Effector memory CD4-positive, alpha-beta T cell (primary cell): ENCODE results near the gene TPP1.
A peak's percentile ranks its signal among the peaks of the same experiment; 100 is the strongest.

Source experiments
- DNase-seq, 3 donors: peaks; one replicate each; pipeline ENCODE4 v3.0.0-alpha.2; 2020
- H3K27ac ChIP-seq: 2 replicates; pipeline ENCODE4 v1.7.0; 2013; ENCODE audit warnings: mild to moderate bottlenecking, low read length, moderate library complexity; ENCODE audit not compliant: insufficient read depth, poor library complexity, severe bottlenecking
- H3K27me3 ChIP-seq: replicated peaks from 2 replicates; pipeline ENCODE4 v1.7.0; 2013; ENCODE audit warnings: mild to moderate bottlenecking, low read length; ENCODE audit not compliant: insufficient read depth, control insufficient read depth, poor library complexity, severe bottlenecking
- H3K36me3 ChIP-seq: 2 replicates; pipeline ENCODE4 v1.7.0; 2013; ENCODE audit warnings: mild to moderate bottlenecking, low read length, moderate library complexity; ENCODE audit not compliant: control insufficient read depth, insufficient read depth
- H3K4me1 ChIP-seq: 2 replicates; pipeline ENCODE4 v1.7.0; 2013; ENCODE audit warnings: low read length, mild to moderate bottlenecking; ENCODE audit not compliant: control insufficient read depth, insufficient read depth, poor library complexity, severe bottlenecking
- H3K4me3 ChIP-seq: 2 replicates; pipeline ENCODE4 v1.7.0; 2013; ENCODE audit warnings: low read length, low read depth, mild to moderate bottlenecking; ENCODE audit not compliant: insufficient read depth, poor library complexity, severe bottlenecking
- H3K9me3 ChIP-seq: 2 replicates; pipeline ENCODE4 v1.7.0; 2013; ENCODE audit warnings: mild to moderate bottlenecking, low read length, moderate library complexity; ENCODE audit not compliant: control insufficient read depth
- total RNA-seq, 3 donors: gene quantifications; one replicate each; lab custom pipeline; 2026; lab: John Stamatoyannopoulos, UW

TPP1 gene
- total RNA-seq: 15.2 to 48.4 (median 28.5) reads per million in 3 donors

GRCh38 chr11:6619004-6619745, at the start of gene TPP1:
TPP1 (minus strand) TSS chr11:6619422; CDS start chr11:6619400, 22 bp downstream.
- peaks cover 21% of the 10 kb centered on the region for H3K4me1 ChIP-seq
- peak within 1 kb of the TSS; percentile 85 for H3K27ac ChIP-seq
- no peaks in the 10 kb centered on the region for H3K9me3 ChIP-seq
- peak; percentile 83 to 88 (median 86) for DNase-seq
- H3K27me3 ChIP-seq: no peaks in the 10 kb centered on the region
- peak within 1 kb of the TSS; percentile 78 for H3K4me3 ChIP-seq
- peaks cover 6% of the 10 kb centered on the region for H3K36me3 ChIP-seq

GRCh38 chr11:6667733-6668374, 48.6 kb upstream of the TPP1 start:
- peak; percentile 21 to 35 (median 34) for DNase-seq

GRCh38 chr11:6666302-6667183, 47.3 kb upstream of the TPP1 start:
- no peaks in the 10 kb centered on the region for H3K27me3 ChIP-seq
- no peaks in the 10 kb centered on the region for H3K36me3 ChIP-seq
- no peaks in the 10 kb centered on the region for H3K9me3 ChIP-seq
- peaks cover 21% of the 10 kb centered on the region for H3K4me1 ChIP-seq
- no peak overlapping the region for H3K27ac ChIP-seq
- no peak for DNase-seq
- H3K4me3 ChIP-seq: no peak overlapping the region

More at GRCh38 chr11:6667733-6668374, 48.6 kb upstream of the TPP1 start:
- H3K36me3 ChIP-seq: no peaks in the 10 kb centered on the region
- H3K27ac ChIP-seq: peak overlapping the region; percentile 15
- H3K9me3 ChIP-seq: no peaks in the 10 kb centered on the region
- no peak overlapping the region for H3K4me3 ChIP-seq
- H3K27me3 ChIP-seq: no peaks in the 10 kb centered on the region
- H3K4me1 ChIP-seq: peaks cover 33% of the 10 kb centered on the region

- Histone ChIP-seq H3K4me3 (no peak overlapping the region), H3K36me3 (no peaks in the 10 kb centered on the region), H3K27me3 (no peaks in the 10 kb centered on the region), H3K27ac (no peak overlapping the region), H3K9me3 (no peaks in the 10 kb centered on the region), H3K4me1 (peaks cover 6% of the 10 kb centered on the region)
- DNase-seq: no peak
These were observed 45.3 kb upstream of the TPP1 start for GRCh38 chr11:6664551-6664950.

- no peak overlapping the region for H3K27ac ChIP-seq
- H3K9me3 ChIP-seq: no peaks in the 10 kb centered on the region
- H3K4me3 ChIP-seq: no peak overlapping the region
- H3K36me3 ChIP-seq: no peaks in the 10 kb centered on the region
- no peak for DNase-seq
- H3K4me1 ChIP-seq: peaks cover 6% of the 10 kb centered on the region
- H3K27me3 ChIP-seq: no peaks in the 10 kb centered on the region
These were observed 44.7 kb upstream of the TPP1 start for GRCh38 chr11:6663794-6664469.

- no peaks in the 10 kb centered on the region for H3K27me3 ChIP-seq
- DNase-seq: no peak
- H3K4me3 ChIP-seq: no peak overlapping the region
These were observed 41.5 kb upstream of the TPP1 start for GRCh38 chr11:6660712-6661111.

GRCh38 chr11:6658647-6659046, 39.4 kb upstream of the TPP1 start:
- DNase-seq: no peak
- no peaks in the 10 kb centered on the region for H3K27me3 ChIP-seq
- no peaks in the 10 kb centered on the region for H3K36me3 ChIP-seq
- no peak overlapping the region for H3K27ac ChIP-seq
- H3K4me1 ChIP-seq: no peaks in the 10 kb centered on the region
- H3K4me3 ChIP-seq: no peak overlapping the region
- no peaks in the 10 kb centered on the region for H3K9me3 ChIP-seq

More at GRCh38 chr11:6660712-6661111, 41.5 kb upstream of the TPP1 start:
- H3K9me3 ChIP-seq: no peaks in the 10 kb centered on the region
- H3K27ac ChIP-seq: no peak overlapping the region
- no peaks in the 10 kb centered on the region for H3K36me3 ChIP-seq
- H3K4me1 ChIP-seq: no peaks in the 10 kb centered on the region

- H3K27me3 ChIP-seq: no peaks in the 10 kb centered on the region
These were observed 38.1 kb upstream of the TPP1 start for GRCh38 chr11:6657346-6657745.

GRCh38 chr11:6656936-6657335, 37.7 kb upstream of the TPP1 start:
- H3K9me3 ChIP-seq: no peaks in the 10 kb centered on the region
- H3K27me3 ChIP-seq: no peaks in the 10 kb centered on the region
- no peaks in the 10 kb centered on the region for H3K4me1 ChIP-seq
- DNase-seq: no peak
- no peaks in the 10 kb centered on the region for H3K36me3 ChIP-seq
- no peak overlapping the region for H3K27ac ChIP-seq
- H3K4me3 ChIP-seq: no peak overlapping the region

More at GRCh38 chr11:6657346-6657745, 38.1 kb upstream of the TPP1 start:
- Histone ChIP-seq H3K27ac (no peak overlapping the region), H3K4me3 (no peak overlapping the region), H3K36me3 (no peaks in the 10 kb centered on the region), H3K9me3 (no peaks in the 10 kb centered on the region), H3K4me1 (no peaks in the 10 kb centered on the region)
- no peak for DNase-seq
